ENCODE data around the gene CPLANE2. TPM values are rescaled to one million over a fixed set of nuclear protein-coding genes. Genes with fewer than 3 reads are reported as not detected.
"Not testable (repeated sequence)": the region's sequence is repeated elsewhere in the genome, so short reads cannot be mapped to it uniquely, and the experiment has no call there.

The CPLANE2 gene
- total and polyA plus RNA-seq, 2 donors: 4.0 to 4.2 TPM

- Histone ChIP-seq H3K36me3 (ENCODE audit: control insufficient read depth in 2 of 2, insufficient read depth in 2 of 2, low read length in 1 of 2) (no peaks in the 10 kb centered on the region), H3K4me3 (ENCODE audit: low read length in 2 of 2) (no peak overlapping the region), H3K9me3 (ENCODE audit: control insufficient read depth in 2 of 2, insufficient read depth in 1 of 2, low read length in 1 of 2) (peaks cover 14 to 23% of the 10 kb centered on the region in 2 donors), H3K27ac (ENCODE audit: low read depth in 1 of 2, low read length in 1 of 2) (no peak overlapping the region), H3K4me1 (ENCODE audit: control insufficient read depth in 2 of 2, insufficient read depth in 2 of 2, low read length in 2 of 2) (peaks cover 0 to 12% of the 10 kb centered on the region in 2 donors), H3K27me3 (ENCODE audit: control insufficient read depth in 2 of 2, insufficient read depth in 1 of 2, low read length in 1 of 2) (peaks cover 35 to 60% of the 10 kb centered on the region in 2 donors)
- WGBS: over 99% methylated on average over 7 of the region's 7 CpGs
- DNase-seq (ENCODE audit: low read depth in 6 of 9, low spot score in 9 of 9): no peak
These were observed 10.9 kb downstream of the CPLANE2 start for GRCh38 chr1:16226129-16226489.

GRCh38 chr1:16224472-16224871 is 12.5 kb downstream of the CPLANE2 start:
- 97% methylated on average over 3 of the region's 3 CpGs for WGBS

GRCh38 chr1:16222716-16223115 is 14.3 kb downstream of the CPLANE2 start:
- not testable (repeated sequence) for DNase-seq (ENCODE audit: low read depth in 6 of 9, low spot score in 9 of 9); H3K36me3 ChIP-seq (ENCODE audit: control insufficient read depth in 2 of 2, insufficient read depth in 2 of 2, low read length in 1 of 2); H3K4me1 ChIP-seq (ENCODE audit: control insufficient read depth in 2 of 2, insufficient read depth in 2 of 2, low read length in 2 of 2); H3K4me3 ChIP-seq (ENCODE audit: low read length in 2 of 2); H3K27ac ChIP-seq (ENCODE audit: low read depth in 1 of 2, low read length in 1 of 2)
- 98% methylated on average over 14 of the region's 14 CpGs for WGBS
- peaks cover 25 to 36% of the 10 kb centered on the region in 2 donors for H3K27me3 ChIP-seq (ENCODE audit: control insufficient read depth in 2 of 2, insufficient read depth in 1 of 2, low read length in 1 of 2)
- H3K9me3 ChIP-seq (ENCODE audit: control insufficient read depth in 2 of 2, insufficient read depth in 1 of 2, low read length in 1 of 2): peaks cover 14 to 19% of the 10 kb centered on the region in 2 donors

More at GRCh38 chr1:16224472-16224871, 12.5 kb downstream of the CPLANE2 start:
- DNase-seq (ENCODE audit: low read depth in 6 of 9, low spot score in 9 of 9): no peak
- Histone ChIP-seq H3K27me3 (ENCODE audit: control insufficient read depth in 2 of 2, insufficient read depth in 1 of 2, low read length in 1 of 2) (peaks cover 35 to 52% of the 10 kb centered on the region in 2 donors), H3K4me1 (ENCODE audit: control insufficient read depth in 2 of 2, insufficient read depth in 2 of 2, low read length in 2 of 2) (peaks cover 0 to 15% of the 10 kb centered on the region in 2 donors), H3K27ac (ENCODE audit: low read depth in 1 of 2, low read length in 1 of 2) (no peak overlapping the region), H3K4me3 (ENCODE audit: low read length in 2 of 2) (no peak overlapping the region), H3K9me3 (ENCODE audit: control insufficient read depth in 2 of 2, insufficient read depth in 1 of 2, low read length in 1 of 2) (peaks cover 14 to 23% of the 10 kb centered on the region in 2 donors), H3K36me3 (ENCODE audit: control insufficient read depth in 2 of 2, insufficient read depth in 2 of 2, low read length in 1 of 2) (no peaks in the 10 kb centered on the region)

- peaks cover 7 to 17% of the 10 kb centered on the region in 2 donors for H3K4me1 ChIP-seq (ENCODE audit: control insufficient read depth in 2 of 2, insufficient read depth in 2 of 2, low read length in 2 of 2)
- H3K27ac ChIP-seq (ENCODE audit: low read depth in 1 of 2, low read length in 1 of 2): no peak overlapping the region
- no peak for DNase-seq (ENCODE audit: low read depth in 6 of 9, low spot score in 9 of 9)
- WGBS: 98% methylated on average over 1 of the region's 1 CpG
- H3K27me3 ChIP-seq (ENCODE audit: control insufficient read depth in 2 of 2, insufficient read depth in 1 of 2, low read length in 1 of 2): peaks cover 13 to 32% of the 10 kb centered on the region in 2 donors
- peaks cover 7 to 11% of the 10 kb centered on the region in 2 donors for H3K9me3 ChIP-seq (ENCODE audit: control insufficient read depth in 2 of 2, insufficient read depth in 1 of 2, low read length in 1 of 2)
- no peak overlapping the region for H3K4me3 ChIP-seq (ENCODE audit: low read length in 2 of 2)
- H3K36me3 ChIP-seq (ENCODE audit: control insufficient read depth in 2 of 2, insufficient read depth in 2 of 2, low read length in 1 of 2): no peaks in the 10 kb centered on the region
These were observed 15.5 kb downstream of the CPLANE2 start for GRCh38 chr1:16221499-16221898.

- H3K27me3 ChIP-seq (ENCODE audit: control insufficient read depth in 2 of 2, insufficient read depth in 1 of 2, low read length in 1 of 2): peaks cover 3 to 31% of the 10 kb centered on the region in 2 donors
- no peak for DNase-seq (ENCODE audit: low read depth in 6 of 9, low spot score in 9 of 9)
- peaks cover 13 to 22% of the 10 kb centered on the region in 2 donors for H3K4me1 ChIP-seq (ENCODE audit: control insufficient read depth in 2 of 2, insufficient read depth in 2 of 2, low read length in 2 of 2)
- H3K9me3 ChIP-seq (ENCODE audit: control insufficient read depth in 2 of 2, insufficient read depth in 1 of 2, low read length in 1 of 2): peaks cover 0 to 5% of the 10 kb centered on the region in 2 donors
- H3K4me3 ChIP-seq (ENCODE audit: low read length in 2 of 2): no peak overlapping the region
- no peak overlapping the region for H3K27ac ChIP-seq (ENCODE audit: low read depth in 1 of 2, low read length in 1 of 2)
- no peaks in the 10 kb centered on the region for H3K36me3 ChIP-seq (ENCODE audit: control insufficient read depth in 2 of 2, insufficient read depth in 2 of 2, low read length in 1 of 2)
- 95% methylated on average over 4 of the region's 4 CpGs for whole genome bisulfite sequencing
These were observed 16.9 kb downstream of the CPLANE2 start for GRCh38 chr1:16219968-16220500.

- Histone ChIP-seq H3K4me1 (ENCODE audit: control insufficient read depth in 2 of 2, insufficient read depth in 2 of 2, low read length in 2 of 2) (peaks cover 13 to 22% of the 10 kb centered on the region in 2 donors), H3K36me3 (ENCODE audit: control insufficient read depth in 2 of 2, insufficient read depth in 2 of 2, low read length in 1 of 2) (no peaks in the 10 kb centered on the region), H3K9me3 (ENCODE audit: control insufficient read depth in 2 of 2, insufficient read depth in 1 of 2, low read length in 1 of 2) (peaks cover 0 to 5% of the 10 kb centered on the region in 2 donors), H3K27me3 (ENCODE audit: control insufficient read depth in 2 of 2, insufficient read depth in 1 of 2, low read length in 1 of 2) (peaks cover 0 to 30% of the 10 kb centered on the region in 2 donors), H3K27ac (ENCODE audit: low read depth in 1 of 2, low read length in 1 of 2) (no peak overlapping the region), H3K4me3 (ENCODE audit: low read length in 2 of 2) (no peak overlapping the region)
- no peak for DNase-seq (ENCODE audit: low read depth in 6 of 9, low spot score in 9 of 9)
- 97% methylated on average over 6 of the region's 6 CpGs for WGBS
These were observed 18.3 kb downstream of the CPLANE2 start for GRCh38 chr1:16218674-16219071.

- no peaks in the 10 kb centered on the region for H3K36me3 ChIP-seq (ENCODE audit: control insufficient read depth in 2 of 2, insufficient read depth in 2 of 2, low read length in 1 of 2)
- peaks cover 0 to 31% of the 10 kb centered on the region in 2 donors for H3K27me3 ChIP-seq (ENCODE audit: control insufficient read depth in 2 of 2, insufficient read depth in 1 of 2, low read length in 1 of 2)
- H3K9me3 ChIP-seq (ENCODE audit: control insufficient read depth in 2 of 2, insufficient read depth in 1 of 2, low read length in 1 of 2): peaks cover 0 to 5% of the 10 kb centered on the region in 2 donors
- peak overlapping the region in 1 of 2 donors; percentile 42 for H3K27ac ChIP-seq (ENCODE audit: low read depth in 1 of 2, low read length in 1 of 2)
- DNase-seq (ENCODE audit: low read depth in 6 of 9, low spot score in 9 of 9): no peak
- 94% methylated on average over 12 of the region's 12 CpGs for WGBS
- peaks cover 13 to 22% of the 10 kb centered on the region in 2 donors for H3K4me1 ChIP-seq (ENCODE audit: control insufficient read depth in 2 of 2, insufficient read depth in 2 of 2, low read length in 2 of 2)
- no peak overlapping the region for H3K4me3 ChIP-seq (ENCODE audit: low read length in 2 of 2)
These were observed 18.8 kb downstream of the CPLANE2 start for GRCh38 chr1:16218014-16218673.

GRCh38 chr1:16217061-16217785 is 19.8 kb downstream of the CPLANE2 start:
- H3K27ac ChIP-seq (ENCODE audit: low read depth in 1 of 2, low read length in 1 of 2): peak overlapping the region in 1 of 2 donors; percentile 43
- H3K4me1 ChIP-seq (ENCODE audit: control insufficient read depth in 2 of 2, insufficient read depth in 2 of 2, low read length in 2 of 2): peaks cover 13 to 22% of the 10 kb centered on the region in 2 donors
- peaks cover 0 to 5% of the 10 kb centered on the region in 2 donors for H3K9me3 ChIP-seq (ENCODE audit: control insufficient read depth in 2 of 2, insufficient read depth in 1 of 2, low read length in 1 of 2)
- H3K27me3 ChIP-seq (ENCODE audit: control insufficient read depth in 2 of 2, insufficient read depth in 1 of 2, low read length in 1 of 2): peaks cover 0 to 40% of the 10 kb centered on the region in 2 donors
- WGBS: 5% methylated on average over 46 of the region's 46 CpGs
- no peaks in the 10 kb centered on the region for H3K36me3 ChIP-seq (ENCODE audit: control insufficient read depth in 2 of 2, insufficient read depth in 2 of 2, low read length in 1 of 2)
- peak; percentile 74 to 95 (median 88) for DNase-seq (ENCODE audit: low read depth in 6 of 9, low spot score in 9 of 9)
- H3K4me3 ChIP-seq (ENCODE audit: low read length in 2 of 2): peak overlapping the region; percentile 29 to 49

All from thymus (tissue), 11 donors.